HL-60 (cell line): ENCODE measurements around the gene FOXP1.

Source experiments
- DNase-seq, 2 experiments: peaks; one replicate each; pipeline ENCODE4 v3.0.0-alpha.2; 2010 to 2020; ENCODE audit warnings: low read depth in 1 of 2, low spot score in 1 of 2
- H3K27ac ChIP-seq: fragments of 250-450 bp; sonication (Bioruptor Pico); replicated peaks from 2 replicates; pipeline ENCODE4 v1.5.1; 2020; ENCODE audit warnings: mild to moderate bottlenecking, moderate library complexity
- H3K27me3 ChIP-seq: fragments of 250-450 bp; sonication (Bioruptor Pico); 2 replicates; pipeline ENCODE4 v1.5.1; 2021; ENCODE audit warnings: mild to moderate bottlenecking, moderate library complexity; ENCODE audit not compliant: insufficient read depth, poor library complexity, severe bottlenecking
- H3K4me3 ChIP-seq: replicated peaks from 2 replicates; pipeline ENCODE4 v1.5.1; 2011; ENCODE audit warnings: mild to moderate bottlenecking, control low read depth, low read length; ENCODE audit not compliant: insufficient read depth
- GABPA ChIP-seq: IDR thresholded peaks from 2 replicates; pipeline ENCODE4 v1.6.1; 2012; ENCODE audit warnings: low read depth
- POLR2AphosphoS5 ChIP-seq: IDR thresholded peaks from 2 replicates; pipeline ENCODE4 v1.6.1; 2012; ENCODE audit warnings: low read depth
- SPI1 ChIP-seq: IDR thresholded peaks from 2 replicates; pipeline ENCODE4 v1.6.1; 2012; ENCODE audit warnings: low read depth, mild to moderate bottlenecking, borderline replicate concordance
- TF ChIP-seq, protein P1 (sequence below): IDR thresholded peaks from one replicate; pipeline ENCODE4 v1.5.1; 2011; ENCODE audit warnings: low read length, control low read depth, inconsistent platforms; ENCODE audit not compliant: insufficient read depth
- TF ChIP-seq, protein P2 (sequence below): IDR thresholded peaks from 2 replicates; pipeline ENCODE4 v1.6.1; 2012; ENCODE audit warnings: low read depth; ENCODE audit not compliant: insufficient replicate concordance

Gene FOXP1

DNA sequence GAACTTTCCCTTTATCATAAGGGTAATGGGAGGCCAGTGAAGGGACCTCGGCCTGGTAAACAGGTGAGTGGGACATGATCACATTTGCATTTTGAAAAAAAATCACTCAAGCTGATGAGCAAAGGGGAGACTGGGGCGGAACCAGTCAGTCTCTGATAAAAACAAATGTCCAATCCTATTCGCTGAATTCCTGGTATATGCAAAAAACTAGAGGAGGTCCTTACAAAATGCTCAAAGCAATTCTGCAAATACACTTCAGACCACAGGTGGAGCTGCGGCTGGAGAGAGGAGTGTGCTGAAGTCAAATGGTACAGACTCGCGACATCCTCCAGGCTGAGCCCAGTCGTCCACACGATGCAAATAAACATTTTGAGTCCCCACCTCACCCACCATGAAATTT lies 166.7 kb downstream of the FOXP1 start:
- TF ChIP-seq GABPA: no peak
- TF ChIP-seq POLR2AphosphoS5: no peak
- TF ChIP-seq, protein P1, sequence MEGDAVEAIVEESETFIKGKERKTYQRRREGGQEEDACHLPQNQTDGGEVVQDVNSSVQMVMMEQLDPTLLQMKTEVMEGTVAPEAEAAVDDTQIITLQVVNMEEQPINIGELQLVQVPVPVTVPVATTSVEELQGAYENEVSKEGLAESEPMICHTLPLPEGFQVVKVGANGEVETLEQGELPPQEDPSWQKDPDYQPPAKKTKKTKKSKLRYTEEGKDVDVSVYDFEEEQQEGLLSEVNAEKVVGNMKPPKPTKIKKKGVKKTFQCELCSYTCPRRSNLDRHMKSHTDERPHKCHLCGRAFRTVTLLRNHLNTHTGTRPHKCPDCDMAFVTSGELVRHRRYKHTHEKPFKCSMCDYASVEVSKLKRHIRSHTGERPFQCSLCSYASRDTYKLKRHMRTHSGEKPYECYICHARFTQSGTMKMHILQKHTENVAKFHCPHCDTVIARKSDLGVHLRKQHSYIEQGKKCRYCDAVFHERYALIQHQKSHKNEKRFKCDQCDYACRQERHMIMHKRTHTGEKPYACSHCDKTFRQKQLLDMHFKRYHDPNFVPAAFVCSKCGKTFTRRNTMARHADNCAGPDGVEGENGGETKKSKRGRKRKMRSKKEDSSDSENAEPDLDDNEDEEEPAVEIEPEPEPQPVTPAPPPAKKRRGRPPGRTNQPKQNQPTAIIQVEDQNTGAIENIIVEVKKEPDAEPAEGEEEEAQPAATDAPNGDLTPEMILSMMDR: no peak
- TF ChIP-seq, protein P2, sequence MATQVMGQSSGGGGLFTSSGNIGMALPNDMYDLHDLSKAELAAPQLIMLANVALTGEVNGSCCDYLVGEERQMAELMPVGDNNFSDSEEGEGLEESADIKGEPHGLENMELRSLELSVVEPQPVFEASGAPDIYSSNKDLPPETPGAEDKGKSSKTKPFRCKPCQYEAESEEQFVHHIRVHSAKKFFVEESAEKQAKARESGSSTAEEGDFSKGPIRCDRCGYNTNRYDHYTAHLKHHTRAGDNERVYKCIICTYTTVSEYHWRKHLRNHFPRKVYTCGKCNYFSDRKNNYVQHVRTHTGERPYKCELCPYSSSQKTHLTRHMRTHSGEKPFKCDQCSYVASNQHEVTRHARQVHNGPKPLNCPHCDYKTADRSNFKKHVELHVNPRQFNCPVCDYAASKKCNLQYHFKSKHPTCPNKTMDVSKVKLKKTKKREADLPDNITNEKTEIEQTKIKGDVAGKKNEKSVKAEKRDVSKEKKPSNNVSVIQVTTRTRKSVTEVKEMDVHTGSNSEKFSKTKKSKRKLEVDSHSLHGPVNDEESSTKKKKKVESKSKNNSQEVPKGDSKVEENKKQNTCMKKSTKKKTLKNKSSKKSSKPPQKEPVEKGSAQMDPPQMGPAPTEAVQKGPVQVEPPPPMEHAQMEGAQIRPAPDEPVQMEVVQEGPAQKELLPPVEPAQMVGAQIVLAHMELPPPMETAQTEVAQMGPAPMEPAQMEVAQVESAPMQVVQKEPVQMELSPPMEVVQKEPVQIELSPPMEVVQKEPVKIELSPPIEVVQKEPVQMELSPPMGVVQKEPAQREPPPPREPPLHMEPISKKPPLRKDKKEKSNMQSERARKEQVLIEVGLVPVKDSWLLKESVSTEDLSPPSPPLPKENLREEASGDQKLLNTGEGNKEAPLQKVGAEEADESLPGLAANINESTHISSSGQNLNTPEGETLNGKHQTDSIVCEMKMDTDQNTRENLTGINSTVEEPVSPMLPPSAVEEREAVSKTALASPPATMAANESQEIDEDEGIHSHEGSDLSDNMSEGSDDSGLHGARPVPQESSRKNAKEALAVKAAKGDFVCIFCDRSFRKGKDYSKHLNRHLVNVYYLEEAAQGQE: no peak
- no peak for DNase-seq

DNA sequence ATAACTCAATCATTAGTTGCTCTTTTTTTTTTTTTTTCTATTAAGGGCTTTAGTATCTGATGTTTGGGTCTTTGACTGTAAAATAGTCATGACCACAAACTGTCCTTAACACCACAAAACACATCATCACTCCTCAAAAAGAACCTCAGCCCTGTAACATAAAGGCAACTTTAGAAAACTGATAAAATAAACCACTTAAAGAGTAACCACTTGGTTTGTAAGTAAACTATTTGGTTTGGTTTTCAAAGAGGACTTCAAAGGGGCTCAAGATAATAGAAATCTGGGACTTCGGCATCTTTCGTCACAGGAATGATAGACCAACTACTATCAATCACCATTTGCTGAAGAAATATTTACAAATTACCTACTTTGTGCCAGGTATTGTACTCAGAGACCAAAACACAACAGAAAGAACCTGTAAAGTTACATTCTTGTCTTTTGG lies 167.8 kb downstream of the FOXP1 start:
- no peak overlapping the region for H3K27ac ChIP-seq

More for the DNA sequence above, 166.7 kb downstream of the FOXP1 start:
- Histone ChIP-seq H3K27me3 (no peaks in the 10 kb centered on the region), H3K27ac (no peak overlapping the region), H3K4me3 (no peak overlapping the region)

DNA sequence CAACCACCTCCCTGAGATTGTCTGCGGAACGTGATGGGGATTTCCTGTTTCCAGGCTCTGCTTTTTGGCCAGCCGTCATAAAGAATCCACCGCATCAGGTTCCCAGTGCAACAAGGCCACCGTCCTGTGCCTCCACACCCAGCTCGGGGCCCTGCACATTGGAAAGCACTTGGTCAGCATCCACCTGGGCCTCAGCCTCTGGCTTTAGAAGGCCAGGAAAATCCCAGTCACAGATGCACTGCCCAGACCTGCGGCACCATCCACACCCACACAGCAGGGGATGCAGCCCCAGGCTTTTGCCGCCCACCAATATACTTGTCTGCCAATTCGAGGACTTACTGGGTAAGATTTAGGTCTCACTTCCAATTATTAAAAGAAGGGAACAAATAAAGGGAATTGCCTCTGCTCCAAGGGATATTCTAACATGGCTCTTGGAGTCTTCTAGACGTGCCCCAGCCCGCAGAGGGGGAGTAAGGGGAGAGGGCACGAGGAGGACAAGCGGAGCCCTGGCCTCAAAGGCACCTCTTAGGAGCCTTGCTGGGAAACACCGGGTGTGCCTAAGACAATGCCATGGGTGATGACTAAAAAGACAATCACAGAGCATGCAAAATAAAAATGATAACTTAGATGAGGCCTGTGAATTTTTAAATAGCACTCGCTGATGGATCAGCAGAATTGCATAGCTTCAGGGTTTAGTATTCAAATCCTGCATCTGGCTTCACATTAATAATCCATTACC lies 169.2 kb downstream of the FOXP1 start:
- no peak for DNase-seq
- Histone ChIP-seq H3K27ac (no peak overlapping the region), H3K27me3 (no peaks in the 10 kb centered on the region), H3K4me3 (no peak overlapping the region)
- TF ChIP-seq, protein P2: no peak

More for the DNA sequence above, 167.8 kb downstream of the FOXP1 start:
- DNase-seq: no peak
- no peak overlapping the region for H3K4me3 ChIP-seq
- TF ChIP-seq POLR2AphosphoS5 (no peak), GABPA (no peak), SPI1 (no peak)
- TF ChIP-seq, protein P2: no peak
- TF ChIP-seq, protein P1: no peak
- no peaks in the 10 kb centered on the region for H3K27me3 ChIP-seq
